ENCODE data around the gene P2RX1. TPM values are rescaled to one million over a fixed set of nuclear protein-coding genes. Genes with fewer than 3 reads are reported as not detected.

Gene P2RX1
- total RNA-seq, 2 experiments from 2014 or later: 0.34 to 1.0 TPM

GRCh38 chr17:3851461-3852100 lies 64.7 kb downstream of the P2RX1 start:
- CTCF ChIA-PET: no interaction called here
- no peak for DNase-seq
- Histone ChIP-seq H3K36me3 (ENCODE audit: insufficient read depth, low read length) (no peaks in the 10 kb centered on the region), H3K9me3 (ENCODE audit: control insufficient read depth in 1 of 2, insufficient read depth in 1 of 2, low read length in 2 of 2) (no peaks in the 10 kb centered on the region), H3K4me3 (ENCODE audit: low read length) (no peak overlapping the region), H3K4me1 (ENCODE audit: insufficient read depth, low read length) (peaks cover 2% of the 10 kb centered on the region), H3K27me3 (ENCODE audit: control insufficient read depth in 1 of 2, insufficient read depth in 2 of 2, low read length in 2 of 2) (no peaks in the 10 kb centered on the region), H3K27ac (ENCODE audit: low read depth in 1 of 2, low read length in 2 of 2) (no peak overlapping the region)
- H3K36me3 Mint-ChIP-seq (ENCODE audit: low read depth): no peaks in the 10 kb centered on the region
- intact Hi-C loops (cut with DNase I, micrococcal nuclease): no loop called here
- H3K4me3 Mint-ChIP-seq: no peak overlapping the region
- TF ChIP-seq CTCF (IDR thresholded peaks at IDR 0.05): no peak
- H3K27ac Mint-ChIP-seq: no peak overlapping the region
- H3K9me3 Mint-ChIP-seq: no peaks in the 10 kb centered on the region
- peaks cover under 1% of the 10 kb centered on the region for H3K4me1 Mint-ChIP-seq (ENCODE audit: low read depth)
- ATAC-seq (ENCODE audit: poor library complexity): no peak
- H3K27me3 Mint-ChIP-seq: peaks cover 7% of the 10 kb centered on the region
- POLR2A ChIA-PET: no interaction called here

- Mint-ChIP-seq H3K4me3 (peak overlapping the region; percentile 7), H3K27ac (no peak overlapping the region), H3K9me3 (no peaks in the 10 kb centered on the region), H3K27me3 (peaks cover 7% of the 10 kb centered on the region), H3K4me1 (ENCODE audit: low read depth) (peaks cover 27% of the 10 kb centered on the region), H3K36me3 (ENCODE audit: low read depth) (peaks cover 16% of the 10 kb centered on the region)
- DNase-seq: no peak
- Histone ChIP-seq H3K4me1 (ENCODE audit: insufficient read depth, low read length) (peaks cover 28% of the 10 kb centered on the region), H3K36me3 (ENCODE audit: insufficient read depth, low read length) (no peaks in the 10 kb centered on the region), H3K27me3 (ENCODE audit: control insufficient read depth in 1 of 2, insufficient read depth in 2 of 2, low read length in 2 of 2) (no peaks in the 10 kb centered on the region), H3K27ac (ENCODE audit: low read depth in 1 of 2, low read length in 2 of 2) (no peak overlapping the region), H3K9me3 (ENCODE audit: control insufficient read depth in 1 of 2, insufficient read depth in 1 of 2, low read length in 2 of 2) (no peaks in the 10 kb centered on the region), H3K4me3 (ENCODE audit: low read length) (no peak overlapping the region)
- intact Hi-C loops (cut with DNase I, micrococcal nuclease): loop anchor here (5.0 to 10.0 kb wide), 7 partner anchors 111 to 566 kb away; partner anchors contain the start of genes CYB5D2 (in 1 of the 2), EMC6 (in 1 of the 2), TAX1BP3 (in 1 of the 2) and UBE2G1 (in 1 of the 2)
- TF ChIP-seq CTCF (IDR thresholded peaks at IDR 0.05): no peak
- CTCF ChIA-PET: no interaction called here
- no peak for ATAC-seq (ENCODE audit: poor library complexity)
- POLR2A ChIA-PET: no interaction called here
Observed at GRCh38 chr17:3848229-3848835, 67.9 kb downstream of the P2RX1 start.

GRCh38 chr17:3847165-3847670 lies 69.0 kb downstream of the P2RX1 start:
- H3K9me3 ChIP-seq (ENCODE audit: control insufficient read depth in 1 of 2, insufficient read depth in 1 of 2, low read length in 2 of 2): no peaks in the 10 kb centered on the region
- DNase-seq (no peak), ATAC-seq (ENCODE audit: poor library complexity) (no peak)
- H3K27me3 ChIP-seq (ENCODE audit: control insufficient read depth in 1 of 2, insufficient read depth in 2 of 2, low read length in 2 of 2): no peaks in the 10 kb centered on the region
- H3K27ac Mint-ChIP-seq: no peak overlapping the region
- ChIA-PET CTCF (interaction anchor here (0.7 to 4.0 kb wide), 5 partner anchors 17 to 211 kb away, joined by 3 to 52 read pairs (median 7); partner anchors contain the start of genes CTNS and SHPK), POLR2A (interaction anchor here (1.0 to 3.9 kb wide), 6 partner anchors 20 to 296 kb away, joined by 3 to 21 read pairs (median 15); partner anchors contain the start of genes CTNS, CYB5D2, SHPK and ZZEF1)
- intact Hi-C loops (cut with DNase I, micrococcal nuclease): loop anchor here (2.0 to 10.0 kb wide), 8 partner anchors 110 to 568 kb away; partner anchors contain the start of genes CTNS (in 1 of the 2), CYB5D2 (in 1 of the 2), EMC6 (in 1 of the 2) and SHPK (in 1 of the 2)
- H3K4me3 Mint-ChIP-seq: peak overlapping the region; percentile 95
- H3K36me3 Mint-ChIP-seq (ENCODE audit: low read depth): peaks cover 16% of the 10 kb centered on the region
- peaks cover 7% of the 10 kb centered on the region for H3K27me3 Mint-ChIP-seq
- TF ChIP-seq CTCF (IDR thresholded peaks at IDR 0.05): no peak
- peaks cover 30% of the 10 kb centered on the region for H3K4me1 ChIP-seq (ENCODE audit: insufficient read depth, low read length)
- H3K4me1 Mint-ChIP-seq (ENCODE audit: low read depth): peaks cover 28% of the 10 kb centered on the region
- H3K27ac ChIP-seq (ENCODE audit: low read depth in 1 of 2, low read length in 2 of 2): no peak overlapping the region
- no peak overlapping the region for H3K4me3 ChIP-seq (ENCODE audit: low read length)
- peaks cover 3% of the 10 kb centered on the region for H3K36me3 ChIP-seq (ENCODE audit: insufficient read depth, low read length)
- H3K9me3 Mint-ChIP-seq: no peaks in the 10 kb centered on the region

Other genes starting within 250 kb of the P2RX1 start
- gene TAX1BP3, start 247.9 kb downstream of the P2RX1 start, total RNA-seq: 1 to 10 TPM; 6.0 to 6.6 TPM
- 10 to 100 TPM; 28.8 to 29.6 TPM for gene EMC6, start 247.7 kb downstream of the P2RX1 start, total RNA-seq
- 10 to 100 TPM; 14.3 to 16.0 TPM for gene P2RX5, start 220.3 kb downstream of the P2RX1 start, total RNA-seq
- under 1 TPM; 0.22 to 0.25 TPM for gene HASPIN, start 192.6 kb downstream of the P2RX1 start, total RNA-seq
- 10 to 100 TPM; 15.8 to 18.3 TPM for gene ITGAE, start 115.3 kb downstream of the P2RX1 start, total RNA-seq
- gene NCBP3, start 70.2 kb downstream of the P2RX1 start, total RNA-seq: 10 to 100 TPM; 25.0 to 29.5 TPM
- 1 to 10 TPM; 4.8 to 4.9 TPM for gene CAMKK1, start 23.4 kb downstream of the P2RX1 start, total RNA-seq
- gene ATP2A3, start 48.0 kb upstream of the P2RX1 start, total RNA-seq: 100 to 1,000 TPM; 197 to 199 TPM
- 10 to 100 TPM; 83.1 to 85.0 TPM for gene ZZEF1, start 226.6 kb upstream of the P2RX1 start, total RNA-seq
- gene CYB5D2, start 226.7 kb upstream of the P2RX1 start, total RNA-seq: 1 to 10 TPM; 3.9 to 4.4 TPM